CD4-positive, alpha-beta T cell (primary cell): ENCODE data around the gene PCBP4. TPM values are rescaled to one million over a fixed set of nuclear protein-coding genes. Genes with fewer than 3 reads are reported as not detected.

Source experiments
- ATAC-seq: fragments of 200-7000 bp; cut with Tn5 transposase; one replicate; pipeline ENCODE4 v1.10.0; 2022; ENCODE audit warnings: mild to moderate bottlenecking; ENCODE audit not compliant: poor library complexity
- CTCF ChIA-PET: fragments of 350-600 bp; sonication (Branson Sonifier 250); formaldehyde crosslinking; loops from one replicate; lab custom pipeline; 2021; ENCODE audit warnings: antibody characterized with exemption, inconsistent platforms; lab: Charles Lee
- POLR2A ChIA-PET: fragments of 350-600 bp; sonication (Branson Sonifier 250); formaldehyde crosslinking; loops from one replicate; lab custom pipeline; 2021; ENCODE audit warnings: antibody characterized with exemption, inconsistent platforms; lab: Charles Lee
- DNase-seq, 14 experiments: peaks; one replicate each; pipeline ENCODE4 v3.0.0-alpha.2; 2013 to 2020; ENCODE audit warnings: mixed read lengths in 2 of 14
- H3K27ac ChIP-seq, 2 donors: one replicate each; pipeline versions ENCODE4 v1.5.1 to v1.7.0; 2013; ENCODE audit warnings: low read length in 2 of 2, low read depth in 1 of 2, mild to moderate bottlenecking in 1 of 2
- H3K27me3 ChIP-seq, 2 experiments: 1 replicate in 1 of 2; 2 replicates in 1 of 2; pipeline versions ENCODE4 v1.6.1 to v1.7.0; 2013; ENCODE audit warnings: low read length in 2 of 2, control low read depth in 1 of 2, mild to moderate bottlenecking in 1 of 2, moderate library complexity in 1 of 2; ENCODE audit not compliant: insufficient read depth in 2 of 2, control insufficient read depth in 1 of 2
- H3K36me3 ChIP-seq: one replicate; pipeline ENCODE4 v1.6.1; 2013; ENCODE audit warnings: low read length, control low read depth; ENCODE audit not compliant: insufficient read depth
- H3K4me1 ChIP-seq: one replicate; pipeline ENCODE4 v1.6.1; 2013; ENCODE audit warnings: low read length, control low read depth; ENCODE audit not compliant: insufficient read depth
- H3K4me3 ChIP-seq: one replicate; pipeline ENCODE4 v1.5.1; 2013; ENCODE audit warnings: mild to moderate bottlenecking, low read length, moderate library complexity
- H3K9me3 ChIP-seq, 2 experiments: 1 replicate in 1 of 2; 2 replicates in 1 of 2; pipeline versions ENCODE4 v1.6.1 to v1.7.0; 2013; ENCODE audit warnings: low read length in 2 of 2, mild to moderate bottlenecking in 2 of 2, control low read depth in 1 of 2, moderate library complexity in 1 of 2; ENCODE audit not compliant: control insufficient read depth in 1 of 2, insufficient read depth in 1 of 2
- H3K27ac Mint-ChIP-seq: one replicate; pipeline ENCODE4 v1.8.0; 2020; ENCODE audit warnings: mixed read lengths
- H3K27me3 Mint-ChIP-seq: one replicate; pipeline ENCODE4 v1.8.0; 2021; ENCODE audit warnings: mixed read lengths
- H3K36me3 Mint-ChIP-seq: one replicate; pipeline ENCODE4 v1.8.0; 2021; ENCODE audit warnings: low read depth, mixed read lengths
- H3K4me1 Mint-ChIP-seq: one replicate; pipeline ENCODE4 v1.8.0; 2021; ENCODE audit warnings: low read depth, mixed read lengths
- H3K4me3 Mint-ChIP-seq: one replicate; pipeline ENCODE4 v1.8.0; 2020; ENCODE audit warnings: mild to moderate bottlenecking, mixed read lengths
- H3K9me3 Mint-ChIP-seq: one replicate; pipeline ENCODE4 v1.8.0; 2020; ENCODE audit warnings: mixed read lengths
- CTCF ChIP-seq: fragments of 200-600 bp; IDR thresholded peaks from one replicate; pipeline ENCODE4 v1.8.0; 2022; ENCODE audit warnings: antibody characterized with exemption, mild to moderate bottlenecking
- intact Hi-C, 2 experiments: fragments of 100-400 bp; cut with DNase I in 1 of 2; cut with micrococcal nuclease in 1 of 2; formaldehyde crosslinking; loops; one replicate each; pipeline versions ENCODE4 v1.15.1 to v1.9.0; 2023 to 2025; cut with DNase I, micrococcal nuclease
- total RNA-seq, 174 experiments: library from RNA in 2 of 174; stranded (reverse) in 2 of 174; gene quantifications; one replicate each; pipeline ENCODE4 v1.2.3 and lab custom pipeline; 2021 to 2026

The PCBP4 gene
- total RNA-seq, 2 experiments from 2014 or later: 14.7 to 16.8 TPM

DNA sequence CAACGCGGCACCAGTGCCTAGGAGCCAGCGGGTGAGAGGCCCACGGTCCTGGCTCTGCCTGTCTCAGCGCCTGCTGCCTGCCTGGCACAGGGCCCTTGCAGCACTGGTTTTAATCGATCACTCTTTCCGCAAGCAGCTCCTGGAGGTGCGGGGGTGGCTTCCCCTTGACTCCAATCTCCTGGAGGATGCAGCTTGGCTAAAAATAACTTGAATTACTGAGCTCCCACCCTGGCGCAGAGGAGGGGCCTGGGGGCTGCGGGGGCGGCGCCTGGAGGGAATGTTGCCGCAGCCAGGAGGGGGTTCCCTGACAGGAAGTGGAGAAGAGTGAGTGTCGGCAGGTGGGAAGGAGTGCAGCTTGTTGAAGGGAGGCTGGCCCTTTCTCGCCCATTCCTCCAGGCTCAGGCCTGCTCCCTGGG, 38.3 kb upstream of the PCBP4 start:
- Mint-ChIP-seq H3K9me3 (no peaks in the 10 kb centered on the region), H3K36me3 (no peaks in the 10 kb centered on the region), H3K27me3 (no peaks in the 10 kb centered on the region), H3K4me1 (peaks cover 17% of the 10 kb centered on the region), H3K4me3 (no peak overlapping the region), H3K27ac (no peak overlapping the region)
- no peak for DNase-seq
- ChIA-PET POLR2A (interaction anchor here (0.8 to 1.1 kb wide), 2 partner anchors 10 to 51 kb away, joined by 3 read pairs; partner anchors contain the start of genes DUSP7 and RPL29), CTCF (no interaction called here)
- no peaks in the 10 kb centered on the region for H3K27me3 ChIP-seq
- no peak overlapping the region for H3K4me3 ChIP-seq
- H3K27ac ChIP-seq: no peak overlapping the region
- no peak for ATAC-seq
- peaks cover 24% of the 10 kb centered on the region for H3K4me1 ChIP-seq
- TF ChIP-seq CTCF: no peak
- no peaks in the 10 kb centered on the region for H3K9me3 ChIP-seq
- intact Hi-C loops: no loop called here
- no peaks in the 10 kb centered on the region for H3K36me3 ChIP-seq

- no peaks in the 10 kb centered on the region for H3K36me3 Mint-ChIP-seq
- Histone ChIP-seq H3K36me3 (no peaks in the 10 kb centered on the region), H3K27me3 (no peaks in the 10 kb centered on the region), H3K9me3 (no peaks in the 10 kb centered on the region), H3K4me1 (peaks cover 24% of the 10 kb centered on the region), H3K27ac (no peak overlapping the region), H3K4me3 (no peak overlapping the region)
- no peak overlapping the region for H3K27ac Mint-ChIP-seq
- no peaks in the 10 kb centered on the region for H3K27me3 Mint-ChIP-seq
- ATAC-seq (no peak), DNase-seq (no peak)
- TF ChIP-seq CTCF: no peak
- ChIA-PET POLR2A (interaction anchor here (1.1 kb wide), 1 partner anchor 51 kb away, joined by 3 read pairs; the partner anchor contains the start of gene DUSP7), CTCF (no interaction called here)
- no peak overlapping the region for H3K4me3 Mint-ChIP-seq
- H3K4me1 Mint-ChIP-seq: peaks cover 17% of the 10 kb centered on the region
- H3K9me3 Mint-ChIP-seq: no peaks in the 10 kb centered on the region
- intact Hi-C loops: no loop called here
These were observed 37.7 kb upstream of the PCBP4 start for GRCh38 chr3:52004906-52005395.

GRCh38 chr3:52004163-52004787, 37.0 kb upstream of the PCBP4 start:
- Mint-ChIP-seq H3K4me3 (no peak overlapping the region), H3K4me1 (peaks cover 17% of the 10 kb centered on the region), H3K9me3 (no peaks in the 10 kb centered on the region), H3K27me3 (no peaks in the 10 kb centered on the region), H3K36me3 (no peaks in the 10 kb centered on the region), H3K27ac (no peak overlapping the region)
- Histone ChIP-seq H3K9me3 (no peaks in the 10 kb centered on the region), H3K27me3 (no peaks in the 10 kb centered on the region), H3K36me3 (no peaks in the 10 kb centered on the region), H3K27ac (no peak overlapping the region), H3K4me1 (peaks cover 24% of the 10 kb centered on the region), H3K4me3 (no peak overlapping the region)
- ATAC-seq (no peak), DNase-seq (peak in 1 of 14 experiments; percentile 14)
- POLR2A ChIA-PET: interaction anchor here (0.9 to 1.0 kb wide), 2 partner anchors 52 to 120 kb away, joined by 3 to 5 read pairs; partner anchors contain the start of gene DUSP7
- TF ChIP-seq CTCF: no peak
- intact Hi-C loops: no loop called here
- CTCF ChIA-PET: no interaction called here
